Skeletal muscle satellite cell (primary cell): ENCODE data around the gene SERINC5.
"Not testable (repeated sequence)": the region's sequence is repeated elsewhere in the genome, so short reads cannot be mapped to it uniquely, and the experiment has no call there.

Source experiments
- H3K27me3 ChIP-seq: 2 replicates; pipeline ENCODE4 v1.7.0; 2013; ENCODE audit warnings: low read length; ENCODE audit not compliant: control insufficient read depth, insufficient read depth
- H3K36me3 ChIP-seq: 2 replicates; pipeline ENCODE4 v1.7.0; 2013; ENCODE audit warnings: mild to moderate bottlenecking, control low read depth, low read length; ENCODE audit not compliant: insufficient read depth
- H3K4me1 ChIP-seq: 2 replicates; pipeline ENCODE4 v1.7.0; 2013; ENCODE audit warnings: low read length; ENCODE audit not compliant: control insufficient read depth, insufficient read depth
- H3K4me2 ChIP-seq: 2 replicates; pipeline ENCODE4 v1.7.0; 2013; ENCODE audit warnings: mild to moderate bottlenecking, low read length
- H3K4me3 ChIP-seq: 2 replicates; pipeline ENCODE4 v1.7.0; 2013; ENCODE audit warnings: low read length
- H3K9ac ChIP-seq: 2 replicates; pipeline ENCODE4 v1.7.0; 2013; ENCODE audit warnings: mild to moderate bottlenecking, low read depth, low read length, moderate library complexity
- H3K9me3 ChIP-seq: replicated peaks from 2 replicates; pipeline ENCODE4 v1.7.0; 2013; ENCODE audit warnings: mild to moderate bottlenecking, control low read depth, low read length

The SERINC5 gene

DNA sequence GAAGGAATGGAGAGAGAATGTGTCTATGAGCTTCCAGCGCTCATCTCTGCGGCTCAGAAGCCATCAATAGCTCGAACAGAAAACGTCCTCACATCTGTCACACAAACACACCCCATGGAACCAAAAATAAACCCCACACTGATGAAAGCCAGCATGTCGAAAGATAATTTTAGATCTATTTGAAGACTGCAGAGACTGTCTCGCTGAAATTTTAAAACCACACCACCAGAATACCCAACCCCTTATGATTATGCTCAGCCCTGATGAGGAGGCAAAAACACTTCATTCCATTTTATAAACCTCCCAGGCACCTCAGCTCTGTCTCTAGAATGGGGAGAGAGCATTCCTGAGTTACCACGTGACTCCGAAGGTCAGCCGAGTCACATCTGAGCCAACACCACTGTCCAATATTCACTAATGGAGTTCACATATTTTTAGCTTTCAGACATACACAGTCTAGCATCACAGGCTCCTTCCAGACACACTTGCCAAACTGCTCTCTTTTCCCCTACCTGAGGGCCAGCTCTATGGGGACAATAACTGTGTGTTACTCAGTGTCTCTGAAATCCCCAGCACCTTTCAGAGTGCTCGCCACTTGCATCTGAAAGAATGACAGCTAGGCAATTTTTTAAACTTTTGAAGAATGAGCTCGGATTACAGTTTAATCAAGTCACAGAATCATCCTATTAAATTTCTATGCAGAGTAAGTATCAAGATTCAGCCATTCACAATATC is 63.2 kb downstream of the SERINC5 start:
- H3K9me3 ChIP-seq, result no peaks in the 10 kb centered on the region
- H3K4me1 ChIP-seq, result peaks cover 13% of the 10 kb centered on the region
- H3K36me3 ChIP-seq, result no peaks in the 10 kb centered on the region
- H3K27me3 ChIP-seq, result no peaks in the 10 kb centered on the region
- H3K4me3 ChIP-seq, result no peak overlapping the region
- no peak overlapping the region for H3K9ac ChIP-seq
- H3K4me2 ChIP-seq, result no peak overlapping the region

DNA sequence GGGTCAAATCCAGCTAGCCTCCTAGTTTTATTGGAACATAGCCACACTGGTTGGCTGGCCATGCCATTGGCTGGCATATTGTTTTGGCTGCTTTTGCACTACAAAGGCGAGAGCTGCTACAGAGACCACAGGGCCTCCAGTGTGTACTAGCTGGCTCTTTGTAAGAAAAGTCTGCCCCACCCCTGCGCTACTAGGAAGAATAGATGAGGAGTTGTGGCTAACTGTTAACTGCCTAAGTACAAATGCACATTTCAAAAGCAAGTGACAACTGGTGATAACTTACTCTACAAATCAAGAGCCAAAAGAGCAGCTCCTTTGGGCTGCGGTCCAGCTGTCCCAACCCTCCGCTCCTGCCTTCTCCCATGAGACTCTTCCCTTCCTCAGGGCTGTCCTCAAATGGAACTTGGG is 63.9 kb downstream of the SERINC5 start:
- H3K4me3 ChIP-seq, result no peak overlapping the region
- H3K4me1 ChIP-seq, result peaks cover 13% of the 10 kb centered on the region
- no peaks in the 10 kb centered on the region for H3K36me3 ChIP-seq
- no peaks in the 10 kb centered on the region for H3K27me3 ChIP-seq
- no peak overlapping the region for H3K9ac ChIP-seq
- H3K9me3 ChIP-seq, result no peaks in the 10 kb centered on the region
- no peak overlapping the region for H3K4me2 ChIP-seq

DNA sequence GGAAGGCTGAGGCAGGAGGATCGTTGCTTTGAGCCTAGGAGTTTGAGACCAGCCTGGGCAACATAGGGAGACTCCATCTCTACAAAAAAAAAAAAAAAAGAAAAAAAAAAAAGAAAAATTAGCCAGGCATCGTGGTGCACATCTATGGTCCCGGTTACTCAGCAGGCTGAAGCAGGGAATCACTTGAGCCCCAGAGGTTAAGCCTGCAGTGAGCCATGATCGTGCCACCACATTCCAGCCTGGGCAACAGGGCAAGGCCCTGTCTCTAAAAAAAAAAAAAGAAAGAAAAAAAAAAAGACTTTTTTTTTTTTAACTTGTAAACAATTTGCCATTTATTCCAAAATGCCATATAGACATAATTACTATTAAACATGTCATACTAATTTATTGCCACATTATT is 64.5 kb downstream of the SERINC5 start:
- no peaks in the 10 kb centered on the region for H3K9me3 ChIP-seq
- H3K9ac ChIP-seq, result no peak overlapping the region
- no peaks in the 10 kb centered on the region for H3K27me3 ChIP-seq
- H3K4me1 ChIP-seq, result peaks cover 13% of the 10 kb centered on the region
- no peak overlapping the region for H3K4me3 ChIP-seq
- no peak overlapping the region for H3K4me2 ChIP-seq
- H3K36me3 ChIP-seq, result no peaks in the 10 kb centered on the region

DNA sequence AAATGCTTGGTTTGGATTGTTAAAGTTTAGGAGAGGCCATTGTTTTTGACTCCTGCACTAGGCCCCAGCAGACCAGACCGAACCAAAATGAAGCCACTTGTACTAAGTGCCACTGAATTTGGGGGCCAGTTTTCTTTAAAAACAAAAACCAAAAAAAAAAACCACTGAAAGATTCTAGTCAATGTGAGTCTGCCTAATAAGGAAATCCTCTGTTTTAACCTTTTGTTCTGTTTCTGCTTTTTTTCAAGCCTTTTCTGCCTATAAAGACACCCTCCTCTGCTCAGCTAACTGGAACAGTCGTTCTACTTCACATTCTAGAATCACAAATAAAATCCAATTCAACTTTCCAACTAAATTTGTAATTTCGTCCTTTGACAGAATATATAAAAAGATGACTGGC is 64.9 kb downstream of the SERINC5 start:
- Histone ChIP-seq H3K9ac (no peak overlapping the region), H3K4me2 (no peak overlapping the region), H3K27me3 (no peaks in the 10 kb centered on the region), H3K36me3 (no peaks in the 10 kb centered on the region), H3K4me3 (no peak overlapping the region), H3K4me1 (peaks cover 13% of the 10 kb centered on the region), H3K9me3 (no peaks in the 10 kb centered on the region)

DNA sequence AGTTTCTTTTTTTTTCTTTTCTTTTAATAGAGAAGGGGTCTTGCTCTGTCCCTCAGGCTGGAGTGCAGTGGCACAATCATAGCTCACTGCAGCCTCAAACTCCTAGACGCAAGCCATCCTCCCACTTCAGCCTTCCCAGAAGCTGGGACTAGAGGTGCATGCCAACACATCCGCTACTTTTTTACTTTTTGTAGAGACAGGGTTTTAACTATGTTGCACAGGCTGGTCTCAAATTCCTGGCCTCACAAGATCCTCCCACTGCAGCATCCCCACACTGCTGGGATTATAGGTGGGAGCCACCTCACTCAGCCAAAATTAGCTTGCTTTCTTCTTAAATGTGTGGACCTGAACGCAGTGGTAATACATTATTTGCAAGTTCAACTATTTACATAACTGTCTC is 66.1 kb downstream of the SERINC5 start:
- H3K36me3 ChIP-seq, result no peaks in the 10 kb centered on the region
- H3K4me3 ChIP-seq, result no peak overlapping the region
- peaks cover 13% of the 10 kb centered on the region for H3K4me1 ChIP-seq
- no peaks in the 10 kb centered on the region for H3K9me3 ChIP-seq
- H3K9ac ChIP-seq, result no peak overlapping the region
- no peaks in the 10 kb centered on the region for H3K27me3 ChIP-seq
- H3K4me2 ChIP-seq, result no peak overlapping the region

DNA sequence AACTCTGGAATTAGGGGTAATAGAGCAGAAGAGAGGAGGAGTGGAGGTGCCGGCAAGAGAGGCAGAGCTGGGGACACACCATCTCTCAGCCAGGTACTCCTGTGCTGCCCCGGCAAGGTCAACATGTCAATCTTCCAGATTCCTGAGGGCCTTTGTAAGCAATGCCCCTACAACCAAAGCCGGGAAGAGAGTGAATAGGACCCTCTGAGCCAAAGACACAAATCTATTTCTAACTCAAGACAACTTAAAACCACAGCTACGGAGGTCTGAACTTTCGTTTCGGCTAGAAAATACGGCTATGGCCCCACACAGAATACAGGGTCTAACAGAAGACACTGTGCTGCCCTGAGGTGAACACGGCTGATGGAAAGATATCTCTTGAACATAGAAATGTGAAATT is 66.6 kb downstream of the SERINC5 start:
- H3K4me3 ChIP-seq, result no peak overlapping the region
- no peaks in the 10 kb centered on the region for H3K36me3 ChIP-seq
- H3K9ac ChIP-seq, result no peak overlapping the region
- H3K9me3 ChIP-seq, result no peaks in the 10 kb centered on the region
- H3K27me3 ChIP-seq, result no peaks in the 10 kb centered on the region
- peaks cover 13% of the 10 kb centered on the region for H3K4me1 ChIP-seq
- no peak overlapping the region for H3K4me2 ChIP-seq

DNA sequence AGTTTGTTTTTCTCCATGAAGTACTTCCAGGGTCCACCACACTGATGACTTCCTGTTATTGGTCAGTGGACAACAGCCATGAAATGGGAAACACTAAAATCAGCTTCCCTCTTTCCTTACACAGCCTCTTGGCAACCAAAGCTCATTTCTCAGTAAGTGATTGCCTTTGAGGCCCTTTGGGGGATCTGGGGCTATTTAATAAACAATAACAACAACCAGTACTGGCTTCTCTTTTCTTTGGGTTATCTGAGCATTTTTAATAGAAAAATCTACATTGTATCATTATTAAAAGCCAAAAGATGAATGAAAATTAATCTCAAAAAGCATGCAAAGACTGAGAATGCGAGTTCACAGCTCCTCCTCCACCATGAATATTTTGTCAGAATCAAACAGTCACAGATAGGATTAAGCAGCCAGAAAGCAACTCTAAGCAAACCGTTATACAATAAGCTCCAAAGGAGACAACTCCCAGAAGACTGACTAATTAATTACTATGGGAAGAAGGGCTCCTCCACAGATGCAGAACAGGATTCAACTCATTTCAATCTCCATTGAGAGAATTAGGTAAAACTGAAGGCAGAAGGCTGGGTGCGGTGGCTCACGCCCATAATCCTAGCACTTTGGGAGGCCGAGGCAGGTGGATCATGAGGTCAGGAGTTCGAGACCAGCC is 68.3 kb downstream of the SERINC5 start:
- Histone ChIP-seq H3K27me3 (no peaks in the 10 kb centered on the region), H3K4me1 (peaks cover 7% of the 10 kb centered on the region), H3K4me3 (no peak overlapping the region), H3K9ac (no peak overlapping the region), H3K4me2 (no peak overlapping the region), H3K36me3 (no peaks in the 10 kb centered on the region), H3K9me3 (no peaks in the 10 kb centered on the region)

DNA sequence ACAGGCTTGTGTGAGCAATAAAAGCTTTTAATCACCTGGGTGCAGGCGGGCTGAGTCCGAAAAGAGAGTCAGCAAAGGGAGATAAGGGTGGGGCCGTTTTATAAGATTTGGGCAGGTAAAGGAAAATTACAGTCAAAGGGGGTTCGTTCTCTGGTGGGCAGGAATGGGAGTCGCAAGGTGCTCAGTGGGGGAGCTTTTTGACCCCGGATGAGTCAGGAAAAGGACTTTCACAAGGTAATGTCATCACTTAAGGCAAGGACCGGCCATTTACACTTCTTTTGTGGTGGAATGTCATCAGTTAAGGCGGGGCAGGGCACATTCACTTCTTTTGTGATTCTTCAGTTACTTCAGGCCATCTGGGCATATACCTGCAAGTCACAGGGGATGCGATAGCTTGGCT is 70.3 kb downstream of the SERINC5 start:
- not testable (repeated sequence) for H3K4me2 ChIP-seq, H3K4me3 ChIP-seq, H3K4me1 ChIP-seq, H3K9ac ChIP-seq, H3K9me3 ChIP-seq, H3K36me3 ChIP-seq, H3K27me3 ChIP-seq

DNA sequence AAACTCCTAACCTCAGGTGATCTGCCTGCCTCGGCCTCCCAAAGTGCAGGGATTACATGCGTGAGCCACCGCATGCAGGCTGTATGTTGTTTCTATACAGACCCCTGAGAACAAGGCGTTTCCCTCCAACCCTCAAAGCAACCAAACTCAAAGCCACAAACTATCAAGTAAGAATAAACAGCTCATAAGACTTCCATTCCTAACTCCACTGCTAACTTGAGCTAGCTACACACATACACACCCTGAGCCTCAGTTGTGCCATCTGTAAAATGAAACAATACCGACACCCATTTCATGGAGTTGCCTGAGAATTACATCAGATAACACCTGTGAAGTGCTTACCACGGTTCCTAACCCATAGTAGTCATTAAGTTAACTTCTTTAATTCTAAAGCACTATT is 70.8 kb downstream of the SERINC5 start:
- Histone ChIP-seq H3K36me3 (no peaks in the 10 kb centered on the region), H3K9ac (no peak overlapping the region), H3K4me1 (no peaks in the 10 kb centered on the region), H3K4me3 (no peak overlapping the region), H3K9me3 (no peaks in the 10 kb centered on the region), H3K27me3 (no peaks in the 10 kb centered on the region), H3K4me2 (no peak overlapping the region)

DNA sequence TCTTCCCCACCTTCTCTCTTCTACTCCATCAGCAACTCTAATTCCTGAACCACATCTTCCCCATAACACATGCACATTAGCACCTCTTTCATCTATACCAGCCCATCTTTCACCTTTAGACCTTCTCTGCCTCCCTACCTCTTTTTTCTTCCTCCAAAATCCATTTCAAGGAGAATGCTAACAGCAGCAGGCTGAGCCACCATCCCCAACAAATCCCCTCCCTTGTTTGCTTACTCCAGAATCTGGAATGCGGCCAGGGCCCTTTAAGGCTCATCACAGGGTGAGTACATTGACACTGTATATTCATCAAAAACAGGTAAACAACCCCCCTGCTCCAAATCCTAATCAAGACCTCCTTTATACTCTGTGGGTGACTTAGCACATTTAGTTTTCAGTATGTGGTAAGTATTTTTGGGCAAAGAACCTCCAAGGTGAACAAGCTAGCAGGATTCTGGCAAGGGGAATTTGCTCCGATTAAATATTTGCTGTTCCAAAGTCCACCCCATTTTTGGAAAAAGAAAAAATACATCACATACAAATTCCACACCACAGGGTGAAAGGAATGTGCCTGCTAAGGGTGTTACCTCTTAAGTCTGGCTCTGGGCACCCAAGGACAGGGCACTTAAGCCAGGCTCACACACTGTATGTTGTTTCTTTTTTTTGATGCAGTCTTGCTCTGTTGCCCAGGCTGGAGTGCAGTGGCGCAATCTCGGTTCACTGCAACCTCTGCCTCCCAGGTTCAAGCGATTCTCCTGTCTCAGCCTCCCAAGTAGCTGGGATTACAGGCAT is 71.4 kb downstream of the SERINC5 start:
- H3K9me3 ChIP-seq, result no peaks in the 10 kb centered on the region
- no peaks in the 10 kb centered on the region for H3K36me3 ChIP-seq
- H3K4me1 ChIP-seq, result no peaks in the 10 kb centered on the region
- no peak overlapping the region for H3K9ac ChIP-seq
- no peak overlapping the region for H3K4me2 ChIP-seq
- no peaks in the 10 kb centered on the region for H3K27me3 ChIP-seq
- H3K4me3 ChIP-seq, result no peak overlapping the region

DNA sequence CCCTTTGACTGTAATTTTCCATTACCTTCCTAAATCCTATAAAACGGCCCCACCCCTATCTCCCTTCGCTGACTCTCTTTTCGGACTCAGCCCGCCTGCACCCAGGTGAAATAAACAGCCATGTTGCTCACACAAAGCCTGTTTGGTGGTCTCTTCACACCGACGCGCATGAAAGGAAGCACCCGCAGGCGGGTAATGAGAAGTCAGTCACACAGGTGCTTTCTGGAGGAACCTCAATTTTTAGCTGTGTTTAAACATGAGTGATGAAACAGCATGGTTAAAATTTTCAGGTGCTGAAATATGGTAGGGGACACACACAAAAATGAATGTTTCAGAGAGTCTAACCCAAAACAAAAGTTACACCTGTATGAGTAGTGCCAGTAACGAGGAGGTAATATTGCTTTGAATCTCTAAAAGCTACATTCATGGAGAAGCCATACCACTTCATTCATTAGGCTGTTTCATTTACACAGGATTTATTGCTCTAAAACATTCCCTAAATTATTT is 72.1 kb downstream of the SERINC5 start:
- H3K4me3 ChIP-seq, H3K4me1 ChIP-seq, H3K36me3 ChIP-seq, H3K4me2 ChIP-seq, H3K27me3 ChIP-seq, H3K9ac ChIP-seq, H3K9me3 ChIP-seq: not testable (repeated sequence)
